Stimulated activated CD4-positive, alpha-beta T cell treated with anti-CD3 and anti-CD28 coated beads, TNF-alpha, amount 100 ng/mL, for 48 hours (primary cell): ENCODE results near the gene CEP112.
"Not testable (repeated sequence)": the region's sequence is repeated elsewhere in the genome, so short reads cannot be mapped to it uniquely, and the experiment has no call there.

Experiments
- DNase-seq, 3 donors: peaks; one replicate each; pipeline ENCODE4 v3.0.0-alpha.2; 2020; ENCODE audit warnings: low read depth in 3 of 3

Gene CEP112

DNA sequence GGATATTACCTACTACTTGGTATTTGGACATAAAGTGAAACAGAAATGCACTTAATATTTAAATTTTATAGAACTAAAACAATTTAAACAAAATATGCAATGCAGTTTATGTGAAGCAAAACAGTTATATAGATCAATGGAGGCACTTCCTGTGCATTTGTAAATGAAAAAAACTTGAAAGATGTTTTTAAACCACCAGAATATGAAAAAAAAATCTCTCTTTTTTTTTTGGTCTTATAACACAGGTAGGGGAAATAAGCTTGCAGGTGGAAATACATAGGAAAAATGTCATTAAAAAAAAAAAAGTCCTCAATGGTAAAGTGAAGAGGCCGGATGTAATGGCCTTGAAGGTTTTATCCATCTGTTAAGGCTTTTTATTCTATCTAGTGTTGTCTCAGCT, 450.2 kb downstream of the CEP112 start:
- no peak for DNase-seq

DNA sequence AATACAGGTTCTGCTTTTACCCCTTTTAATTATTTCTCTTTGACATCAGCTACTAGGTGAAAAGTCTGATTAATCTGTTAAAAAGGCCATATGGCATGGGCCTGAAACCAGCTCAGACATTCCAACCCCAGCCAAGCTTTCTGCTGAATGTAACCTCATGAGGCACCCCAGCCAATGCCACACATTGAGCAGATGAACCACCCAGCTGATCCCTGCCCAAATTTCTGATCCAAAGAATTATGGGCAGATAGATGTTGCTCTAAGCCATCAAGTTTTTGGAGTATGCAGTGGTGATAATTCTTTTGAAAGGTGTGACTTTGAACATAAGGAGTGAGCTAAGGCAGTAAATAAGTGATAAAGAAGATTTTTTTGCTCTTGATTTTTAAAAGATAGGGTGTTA, 452.9 kb downstream of the CEP112 start:
- no peak for DNase-seq

DNA sequence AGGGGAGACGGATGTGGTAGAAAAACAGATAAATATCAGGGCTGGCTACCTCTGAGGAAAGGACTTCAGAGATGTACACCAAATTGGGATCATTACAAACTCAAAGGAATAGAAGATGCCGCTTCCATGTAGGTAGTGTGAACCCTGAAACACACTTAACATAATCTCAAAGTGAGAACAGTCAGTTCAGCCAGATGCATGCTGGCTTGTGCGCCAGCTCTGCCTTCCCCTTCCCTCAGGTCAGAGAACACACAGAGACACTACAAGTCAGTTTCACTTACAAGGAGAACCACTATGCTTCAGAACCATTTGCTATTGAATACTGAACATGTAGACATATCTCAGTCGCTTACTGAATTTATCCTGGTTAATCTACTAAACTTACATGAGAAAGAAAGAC, 454.5 kb downstream of the CEP112 start:
- DNase-seq: no peak

DNA sequence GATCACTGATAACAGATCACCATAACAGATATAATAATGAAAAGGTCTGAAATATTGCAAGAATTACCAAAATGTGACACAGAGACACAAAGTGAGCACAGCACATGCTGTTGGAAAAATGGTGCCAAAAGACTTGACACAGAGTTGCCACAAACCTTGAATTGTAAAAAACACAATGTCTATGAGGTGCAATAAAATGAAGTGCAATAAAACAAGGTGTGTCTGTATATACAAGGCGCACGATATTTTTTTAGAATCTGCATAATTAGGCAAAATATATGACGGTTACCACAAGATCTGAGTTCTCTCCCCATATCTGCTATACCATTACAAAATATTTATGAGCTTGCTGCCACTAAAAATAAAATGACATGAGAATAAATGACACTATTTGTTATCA, 458.6 kb downstream of the CEP112 start:
- no peak for DNase-seq

DNA sequence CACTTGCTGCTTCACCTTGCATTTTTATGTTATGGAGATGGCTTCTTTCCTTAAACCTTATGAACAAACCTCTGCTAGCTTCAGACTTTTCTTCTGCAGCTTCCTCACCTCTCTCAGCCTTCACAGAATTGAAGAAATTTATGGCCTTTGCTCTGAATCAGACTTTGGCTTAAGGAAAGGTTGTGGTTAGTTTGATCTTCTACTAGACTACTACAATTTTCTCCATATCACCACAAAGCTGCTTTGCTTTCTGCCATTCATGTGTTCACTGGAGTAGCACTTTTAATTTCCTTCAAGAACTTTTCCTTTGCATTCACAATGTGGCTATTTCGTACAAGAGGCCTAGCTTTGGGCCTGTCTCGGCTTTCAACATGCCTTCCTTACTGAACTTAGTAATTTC, 459.3 kb downstream of the CEP112 start:
- DNase-seq: not testable (repeated sequence)

DNA sequence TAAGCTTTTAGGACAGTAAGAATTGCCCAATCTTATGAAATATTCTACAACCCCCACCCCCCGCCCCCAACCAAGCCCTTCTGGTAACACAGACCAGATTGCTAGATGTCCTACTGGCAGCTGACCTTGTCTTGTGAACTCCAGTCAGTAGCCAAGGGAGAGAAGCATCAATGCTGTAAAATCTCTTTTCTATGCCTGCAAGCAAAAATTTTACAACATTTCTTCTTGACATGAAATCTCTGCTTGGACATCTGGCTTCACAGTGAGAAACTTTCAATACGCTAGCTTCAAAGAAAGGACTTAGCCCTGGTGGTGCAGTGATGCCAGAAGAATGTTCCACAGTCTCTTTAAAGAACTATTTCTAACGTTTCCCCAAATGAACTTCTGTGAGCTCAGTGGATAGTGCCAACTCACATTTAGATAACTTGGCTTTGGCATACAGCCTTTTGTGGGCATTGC, 461.2 kb downstream of the CEP112 start:
- DNase-seq: no peak

DNA sequence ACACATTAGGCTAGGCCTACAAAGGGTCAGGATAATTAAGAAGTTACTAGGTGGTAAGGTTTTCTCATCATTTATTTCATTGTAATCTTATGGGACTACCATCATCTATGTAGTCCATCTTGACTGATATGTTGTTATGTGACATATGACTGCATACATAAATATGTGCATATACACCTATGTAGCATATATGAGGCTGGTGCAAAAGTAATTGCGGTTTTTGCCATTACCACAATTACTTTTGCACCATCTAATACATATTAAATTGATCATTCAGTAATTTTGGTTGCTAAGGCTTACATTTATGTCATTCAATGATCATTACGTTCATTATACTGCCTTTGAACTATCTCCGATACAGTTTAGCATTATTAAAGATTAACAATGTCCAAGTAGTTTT, 462.7 kb downstream of the CEP112 start:
- no peak for DNase-seq

DNA sequence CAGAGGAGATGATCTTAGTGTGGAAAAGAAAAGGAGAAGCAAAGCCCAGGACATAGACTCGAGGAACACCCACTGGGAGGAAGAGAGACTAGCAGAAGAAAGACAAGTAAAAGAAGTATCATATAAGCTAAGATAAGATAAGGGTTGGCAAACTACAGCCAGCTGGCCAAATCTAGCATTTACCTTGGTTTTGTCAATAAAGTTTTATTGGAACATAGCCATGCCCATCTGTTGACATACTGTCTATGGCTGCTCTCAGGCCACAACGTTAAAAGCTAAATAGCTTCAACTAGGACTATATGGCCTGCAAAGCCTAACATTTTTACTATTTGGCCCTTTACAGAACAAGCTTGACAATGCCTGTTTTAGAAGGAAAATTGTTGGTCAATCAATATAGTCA, 464.1 kb downstream of the CEP112 start:
- DNase-seq: no peak

DNA sequence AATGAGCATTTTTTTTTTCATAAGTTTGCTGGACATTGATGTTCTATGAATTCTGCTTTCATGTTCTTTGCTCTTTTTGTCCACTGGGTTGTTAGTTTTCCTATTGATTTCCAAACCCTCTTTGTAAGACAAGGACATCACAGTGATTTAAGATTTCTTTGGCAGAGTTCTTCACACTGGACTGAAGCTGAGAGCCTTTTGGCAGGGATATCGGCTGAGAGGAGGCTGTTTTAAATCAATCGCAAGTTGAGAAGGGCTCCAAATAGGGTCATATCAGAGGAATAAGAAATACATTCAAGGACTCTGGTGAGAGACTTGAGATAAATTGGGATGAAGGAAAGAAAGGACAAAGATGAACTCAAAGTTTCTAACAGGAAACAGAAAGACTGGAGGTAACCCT, 464.7 kb downstream of the CEP112 start:
- DNase-seq: no peak

DNA sequence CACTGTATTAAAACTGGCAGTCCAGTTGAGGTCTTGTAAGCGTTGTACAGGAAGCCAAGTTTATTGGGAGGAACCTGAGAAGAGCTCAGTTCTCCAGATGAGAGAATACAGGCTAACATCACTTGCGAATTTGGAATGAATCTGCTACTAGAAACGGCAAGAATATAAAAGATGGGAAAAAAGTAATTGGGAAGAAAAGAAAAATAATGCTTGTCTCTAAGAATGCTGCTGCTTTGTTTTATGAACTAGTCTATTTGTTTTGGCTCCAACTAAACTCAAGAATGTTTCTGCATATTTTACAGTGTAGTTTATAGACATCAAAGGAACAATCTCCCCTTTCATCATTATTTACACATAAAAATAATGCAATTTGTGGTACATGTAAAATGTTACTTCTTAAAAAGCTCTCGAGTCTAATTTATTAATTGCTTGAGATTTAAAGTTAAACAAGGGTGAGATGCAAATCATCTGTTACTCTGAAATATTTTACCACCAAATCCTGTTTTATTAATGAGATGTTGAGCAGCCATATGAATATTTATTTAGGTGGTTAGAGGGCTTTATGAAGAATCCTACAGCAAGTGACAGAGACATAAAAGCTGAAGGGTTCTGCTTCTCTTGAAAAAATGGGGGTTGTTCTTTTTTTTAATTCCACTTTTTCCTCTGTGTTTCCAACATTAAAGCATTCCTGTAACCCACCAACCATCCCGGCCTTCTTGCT, 468.3 kb downstream of the CEP112 start:
- DNase-seq: no peak

DNA sequence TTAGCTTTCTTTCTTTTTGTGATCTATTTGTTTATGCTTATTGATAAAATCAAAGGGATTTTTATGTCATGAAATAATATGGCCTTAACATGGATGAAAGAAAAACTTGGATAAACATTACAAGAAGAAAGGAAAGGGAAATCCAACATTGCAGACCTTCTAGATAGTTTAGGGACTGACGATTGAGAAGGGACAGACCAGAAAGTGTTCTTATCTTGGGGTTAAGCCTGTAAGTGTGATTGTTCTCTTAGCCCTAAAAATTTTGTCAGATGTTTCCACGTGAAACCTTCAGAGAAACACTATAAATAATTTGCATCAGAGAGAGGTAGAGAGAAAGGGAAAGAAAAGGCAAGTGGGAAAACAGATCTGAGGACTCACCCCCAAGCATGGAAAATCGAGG, 473.3 kb downstream of the CEP112 start:
- no peak for DNase-seq

DNA sequence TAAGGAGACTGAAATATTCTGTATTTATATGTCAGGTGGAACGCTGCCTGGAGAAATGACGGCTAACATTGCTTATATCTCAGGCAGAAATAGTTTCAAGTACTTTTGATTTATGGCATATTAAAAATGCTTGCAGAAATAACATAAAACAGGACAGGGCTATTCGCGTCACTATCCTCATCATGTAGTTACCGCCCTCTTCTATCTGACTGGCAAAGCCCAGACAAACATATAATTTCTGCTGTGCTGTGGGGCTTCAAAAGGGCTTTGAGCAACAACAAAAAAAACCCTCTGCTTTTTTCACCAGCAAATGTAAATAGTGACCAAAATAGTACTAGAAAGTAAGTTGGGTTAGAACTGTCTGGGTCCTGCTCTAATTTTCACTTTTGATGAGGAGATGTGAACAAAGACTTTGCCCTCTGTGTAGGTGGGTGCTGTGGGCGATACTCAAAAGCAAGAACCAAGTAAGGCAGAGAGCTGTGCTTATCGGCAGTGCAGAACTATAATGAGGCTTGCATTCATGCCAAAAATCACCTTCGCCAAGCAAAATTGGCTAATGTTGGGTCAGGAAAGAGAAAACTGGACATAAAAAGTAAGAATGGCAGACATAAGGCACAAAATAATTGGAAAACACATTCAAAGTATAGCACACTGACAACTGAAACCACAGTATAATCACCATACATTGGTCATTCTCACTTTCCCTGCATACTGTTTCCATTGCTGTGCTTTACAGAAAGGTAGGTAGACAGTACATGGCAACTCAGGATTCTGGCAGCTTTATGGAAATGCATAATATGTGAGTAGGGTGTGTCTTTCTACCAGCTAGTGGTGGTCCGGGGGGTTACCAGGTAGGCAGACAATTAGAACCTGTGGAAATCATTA, 479.3 kb downstream of the CEP112 start:
- DNase-seq: no peak

DNA sequence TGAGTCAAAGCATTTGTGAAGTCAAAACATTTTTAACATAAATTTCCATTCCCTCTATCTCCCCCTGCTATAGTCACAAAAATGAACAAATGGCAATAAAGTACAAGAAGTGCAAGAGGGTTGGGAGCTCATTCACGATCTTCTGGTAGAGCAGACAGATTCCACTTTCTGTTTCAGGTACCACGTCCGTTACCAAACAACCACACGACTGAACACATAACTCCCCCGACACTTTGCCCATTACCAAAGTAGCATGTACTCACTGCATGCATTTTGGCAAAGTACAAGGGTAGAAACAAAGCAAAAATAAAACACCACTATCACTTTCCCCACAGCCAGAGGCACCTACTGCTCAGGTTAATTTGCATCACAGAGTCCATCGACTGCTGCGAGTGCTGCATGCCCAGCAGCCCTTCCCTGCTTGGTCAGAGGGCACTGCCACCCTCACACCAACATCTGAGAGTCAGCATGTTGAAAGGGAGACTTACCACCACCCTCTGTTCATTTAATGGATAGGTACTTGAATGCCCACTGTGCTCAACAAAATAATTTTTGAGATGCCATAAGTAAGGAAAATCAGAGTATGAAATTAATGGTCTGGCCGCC, 480.2 kb downstream of the CEP112 start:
- no peak for DNase-seq

DNA sequence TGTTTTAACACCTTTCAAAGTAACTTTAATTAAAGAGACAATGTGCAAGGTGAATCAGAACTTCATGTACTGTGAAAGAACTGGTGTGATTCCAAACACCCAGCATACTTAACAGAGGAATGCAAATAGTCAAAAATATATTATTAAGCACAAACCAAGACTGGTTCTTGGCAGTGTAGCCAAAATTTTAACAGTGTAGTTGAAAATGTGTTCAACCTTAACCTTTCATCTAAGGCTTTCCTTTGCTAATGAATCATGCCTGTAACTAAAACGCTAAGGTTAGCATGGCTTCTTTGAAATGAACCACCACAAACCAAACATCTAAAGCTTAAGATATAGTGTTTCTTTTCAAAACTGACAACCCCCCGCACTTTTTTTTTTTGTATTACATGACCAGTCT, 484.2 kb downstream of the CEP112 start:
- DNase-seq: no peak

DNA sequence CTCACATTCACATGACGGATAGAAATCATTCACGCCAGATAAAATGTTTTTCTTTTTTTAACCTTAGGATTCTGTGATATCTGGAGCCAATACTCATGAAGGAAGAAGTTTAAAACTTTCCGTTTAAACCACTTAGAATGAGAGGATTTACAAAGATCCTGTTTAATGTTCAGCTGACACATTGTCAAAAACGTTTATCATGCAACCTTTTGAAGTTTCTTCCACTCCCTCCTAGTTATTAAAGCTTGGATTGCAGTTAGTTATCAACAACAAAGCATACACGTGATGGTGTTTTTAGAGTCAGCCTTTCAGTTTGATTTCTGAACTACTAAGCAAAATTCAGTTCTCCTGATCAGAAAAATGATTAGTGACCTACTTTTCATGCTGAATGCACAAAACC, 487.2 kb downstream of the CEP112 start:
- DNase-seq: no peak

DNA sequence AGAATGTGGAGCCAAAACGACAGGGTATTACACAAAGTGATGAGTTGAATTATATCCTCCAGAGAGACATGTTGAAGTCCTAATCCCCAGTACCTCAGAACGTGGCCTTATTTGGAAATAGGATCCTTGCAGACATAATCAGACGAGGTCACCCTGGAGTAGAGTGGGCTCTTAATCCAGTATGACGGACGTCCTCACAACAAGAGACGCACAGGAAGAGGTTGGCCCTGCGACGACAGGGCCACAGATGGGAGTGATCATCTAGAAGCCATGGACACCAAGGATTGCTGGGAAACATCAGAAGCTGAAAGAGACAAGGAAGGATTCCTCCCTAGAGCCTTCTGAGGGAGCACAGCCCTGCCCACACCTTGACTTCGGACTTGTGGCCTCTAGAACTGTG, 488.0 kb downstream of the CEP112 start:
- DNase-seq: no peak

DNA sequence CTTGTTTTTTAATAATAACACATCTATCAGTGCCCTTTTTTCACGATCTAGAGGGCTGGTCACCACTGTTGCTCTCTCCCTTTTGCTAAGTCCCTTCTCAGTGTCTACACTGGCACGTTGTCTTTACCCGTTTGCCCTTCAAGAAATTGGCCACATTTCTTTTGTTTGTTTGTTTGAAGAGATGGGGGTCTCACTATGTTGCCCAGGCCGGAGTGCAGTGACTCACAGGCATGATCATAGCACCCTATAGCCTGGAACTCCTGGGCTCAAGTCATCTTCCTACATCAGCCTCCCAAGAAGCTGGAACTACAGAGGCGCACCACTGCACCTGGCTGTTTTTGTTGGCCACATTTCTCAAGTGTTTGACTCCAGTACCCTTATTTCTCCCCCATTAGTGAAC, 492.5 kb downstream of the CEP112 start:
- no peak for DNase-seq

DNA sequence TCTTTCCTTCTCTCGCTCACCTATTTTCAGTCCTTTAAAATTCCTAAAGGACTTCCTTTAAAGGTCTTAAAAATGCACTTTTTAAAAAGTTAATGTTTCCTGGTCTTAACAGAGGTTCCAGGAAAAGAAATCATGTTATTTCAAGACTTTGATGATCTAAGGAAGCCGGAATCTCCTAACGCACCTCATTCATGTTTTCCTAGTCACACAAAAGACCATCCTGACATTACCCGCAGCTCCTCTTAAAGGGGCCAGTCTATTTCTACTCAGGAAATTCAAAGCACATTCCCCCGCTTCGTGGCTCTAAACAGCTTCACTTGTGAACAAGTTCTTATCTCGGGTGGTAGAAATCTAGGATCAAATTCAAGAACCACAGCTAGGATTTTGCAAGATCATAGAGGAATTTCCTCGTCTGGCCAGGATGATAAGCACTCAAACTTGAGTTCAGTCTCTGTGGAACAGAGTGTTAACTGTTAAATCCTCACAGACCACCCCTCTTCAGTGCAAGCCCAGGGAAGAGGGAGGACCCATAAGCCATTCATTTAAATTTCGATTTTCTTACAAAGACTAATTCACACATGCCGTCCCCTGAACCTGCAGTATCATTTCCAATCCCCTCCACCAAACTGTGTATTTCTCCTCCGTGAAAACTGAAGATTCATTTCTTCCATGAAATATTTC, 493.4 kb downstream of the CEP112 start:
- no peak for DNase-seq

DNA sequence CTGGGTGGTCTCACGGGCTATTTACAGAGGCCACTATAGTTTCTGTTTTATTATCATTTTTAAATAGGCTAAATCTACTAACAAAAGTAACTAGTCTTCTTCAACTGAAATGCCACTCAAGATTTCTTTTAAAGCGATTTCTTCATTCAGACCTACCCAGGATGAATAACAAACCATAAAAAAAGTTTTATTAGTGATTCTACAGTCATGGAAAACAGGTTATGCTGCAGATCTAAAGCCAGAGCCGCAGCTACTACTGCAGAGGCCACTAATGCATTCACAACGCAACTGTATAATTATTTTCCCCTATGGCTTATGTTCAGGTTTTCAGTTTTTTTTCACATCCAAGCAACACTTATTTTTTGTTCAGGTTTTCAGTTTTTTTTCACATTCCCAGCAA, 494.3 kb downstream of the CEP112 start:
- DNase-seq: no peak

DNA sequence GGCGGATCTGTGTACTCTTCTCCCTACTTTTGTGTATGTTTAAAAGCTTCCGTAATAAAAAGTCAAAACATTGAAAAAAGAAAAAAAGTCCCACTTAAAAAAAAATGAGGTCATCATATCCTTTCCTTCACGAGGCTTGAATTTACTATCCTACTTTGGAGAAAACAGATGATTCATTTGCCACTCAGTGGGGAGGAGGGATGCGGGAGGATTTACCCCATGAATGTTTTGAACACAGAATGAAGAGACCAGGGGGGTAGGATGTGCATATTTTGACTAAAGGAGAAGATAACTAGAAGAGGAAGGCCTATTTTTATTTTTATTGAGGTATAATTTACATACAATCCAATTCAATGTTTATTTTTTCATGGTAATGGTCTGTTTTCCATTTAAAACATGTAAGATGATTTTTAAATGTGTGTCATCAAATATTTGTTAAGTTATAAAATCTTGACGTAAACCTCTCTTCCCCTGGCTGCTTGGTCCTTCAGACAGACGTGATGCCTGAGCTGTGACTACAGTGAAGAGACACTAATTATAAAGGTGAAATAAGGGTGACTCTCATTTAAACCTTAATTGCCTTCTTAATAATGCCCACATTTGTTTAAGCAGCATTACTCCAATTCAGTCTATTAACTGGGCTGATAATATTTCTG, 495.1 kb downstream of the CEP112 start:
- no peak for DNase-seq

DNA sequence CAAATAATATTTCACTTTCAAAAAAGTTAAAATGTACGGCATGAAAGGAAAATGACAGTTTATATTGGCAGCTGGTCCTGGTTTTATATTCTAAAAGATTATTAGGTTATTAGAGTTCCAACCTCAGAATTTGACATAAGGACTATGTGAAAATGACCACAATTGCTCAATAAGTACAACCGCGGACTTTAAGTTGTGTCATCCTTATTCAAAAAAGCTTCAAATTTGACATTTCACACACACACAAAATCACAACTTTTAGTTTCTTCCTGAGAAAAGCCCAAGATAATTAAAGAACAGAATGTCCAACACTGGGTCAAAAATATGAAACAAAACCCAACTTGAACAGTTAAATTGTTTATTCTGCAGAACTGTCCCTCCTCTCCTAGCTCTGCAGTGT, 497.3 kb downstream of the CEP112 start:
- DNase-seq: no peak
